Tibial nerve (tissue), 3 donors: ENCODE data around the gene COL6A2.

ENCODE experiments used
- POLR2A ChIP-seq, 2 donors: fragments of 450-650 bp; IDR thresholded peaks; one replicate each; pipeline ENCODE4 v1.6.1; 2017; ENCODE audit warnings: antibody characterized with exemption in 2 of 2, mild to moderate bottlenecking in 2 of 2, moderate library complexity in 2 of 2
- TF ChIP-seq, protein P1 (sequence below), 5 experiments: fragments of 200-600 bp in 3 of 5; fragments of 450-650 bp in 2 of 5; sonication (generic) in 3 of 5; IDR thresholded peaks; one replicate each; pipeline ENCODE4 v1.5.1; 2016 to 2019; ENCODE audit warnings: antibody characterized with exemption in 5 of 5, mild to moderate bottlenecking in 3 of 5, moderate library complexity in 2 of 5

DNA sequence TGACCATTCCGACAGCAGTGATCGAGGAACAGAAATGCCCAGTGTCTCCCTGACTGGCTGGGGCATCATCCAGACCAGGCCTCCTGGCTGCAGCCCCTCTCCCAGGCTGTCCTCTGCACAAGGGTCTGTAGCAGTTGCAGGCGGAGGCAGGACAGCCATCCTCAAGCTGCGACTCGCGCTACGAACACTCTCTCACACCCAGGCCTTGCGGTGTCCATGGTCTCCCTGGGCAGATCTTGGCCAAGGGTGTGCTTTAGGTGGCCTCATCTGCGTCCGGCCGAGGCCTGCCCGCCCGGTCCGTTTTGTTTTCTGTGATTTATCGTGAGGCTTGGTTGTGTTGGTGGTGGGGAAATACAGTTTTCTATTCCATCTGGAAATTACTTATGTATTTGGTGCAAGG lies 41.8 kb downstream of the COL6A2 start:
- TF ChIP-seq, protein P1, sequence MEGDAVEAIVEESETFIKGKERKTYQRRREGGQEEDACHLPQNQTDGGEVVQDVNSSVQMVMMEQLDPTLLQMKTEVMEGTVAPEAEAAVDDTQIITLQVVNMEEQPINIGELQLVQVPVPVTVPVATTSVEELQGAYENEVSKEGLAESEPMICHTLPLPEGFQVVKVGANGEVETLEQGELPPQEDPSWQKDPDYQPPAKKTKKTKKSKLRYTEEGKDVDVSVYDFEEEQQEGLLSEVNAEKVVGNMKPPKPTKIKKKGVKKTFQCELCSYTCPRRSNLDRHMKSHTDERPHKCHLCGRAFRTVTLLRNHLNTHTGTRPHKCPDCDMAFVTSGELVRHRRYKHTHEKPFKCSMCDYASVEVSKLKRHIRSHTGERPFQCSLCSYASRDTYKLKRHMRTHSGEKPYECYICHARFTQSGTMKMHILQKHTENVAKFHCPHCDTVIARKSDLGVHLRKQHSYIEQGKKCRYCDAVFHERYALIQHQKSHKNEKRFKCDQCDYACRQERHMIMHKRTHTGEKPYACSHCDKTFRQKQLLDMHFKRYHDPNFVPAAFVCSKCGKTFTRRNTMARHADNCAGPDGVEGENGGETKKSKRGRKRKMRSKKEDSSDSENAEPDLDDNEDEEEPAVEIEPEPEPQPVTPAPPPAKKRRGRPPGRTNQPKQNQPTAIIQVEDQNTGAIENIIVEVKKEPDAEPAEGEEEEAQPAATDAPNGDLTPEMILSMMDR (IDR thresholded peaks at IDR 0.05), result no peak
- no peak for TF ChIP-seq POLR2A (IDR thresholded peaks at IDR 0.05)
